HFFc6 (cell line): ENCODE results near the gene CD80. TPM values are rescaled to one million over a fixed set of nuclear protein-coding genes. Genes with fewer than 3 reads are reported as not detected.

Experiments used
- DNase-seq: peaks from one replicate; pipeline ENCODE4 v3.0.0-alpha.2; 2018
- H3K27ac Mint-ChIP-seq: 2 replicates; pipeline ENCODE4 v1.8.0; 2020; ENCODE audit warnings: mild to moderate bottlenecking, mixed read lengths
- H3K27me3 Mint-ChIP-seq: 2 replicates; pipeline ENCODE4 v1.8.0; 2021; ENCODE audit warnings: mild to moderate bottlenecking, moderate library complexity, mixed read lengths; ENCODE audit not compliant: insufficient read depth
- H3K36me3 Mint-ChIP-seq: 2 replicates; pipeline ENCODE4 v1.8.0; 2021; ENCODE audit warnings: low read depth, mixed read lengths
- H3K4me1 Mint-ChIP-seq: 2 replicates; pipeline ENCODE4 v1.8.0; 2020; ENCODE audit warnings: low read depth, mixed read lengths
- H3K4me3 Mint-ChIP-seq: 2 replicates; pipeline ENCODE4 v1.8.0; 2020; ENCODE audit warnings: mild to moderate bottlenecking, moderate library complexity, mixed read lengths
- H3K9me3 Mint-ChIP-seq: 2 replicates; pipeline ENCODE4 v1.8.0; 2020; ENCODE audit warnings: mild to moderate bottlenecking, mixed read lengths
- total RNA-seq, 6 experiments: library from RNA; stranded (reverse); fragmentation: NEBNext Ultra II Directional; extraction: Animal tissue kit (Norgen Biotek cat#: 25700); gene quantifications; 2 replicates in 1 of 6; 3 replicates in 5 of 6; pipeline ENCODE4 v1.2.3, GENCODE V29; 2021
- TF ChIP-seq, protein P1 (sequence below): fragments of 200-600 bp; sonication (generic); IDR thresholded peaks from 2 replicates; pipeline ENCODE4 v1.5.0; 2021; ENCODE audit warnings: antibody characterized with exemption, mild to moderate bottlenecking

The CD80 gene
- total RNA-seq, 6 experiments from 2014 or later = not detected

DNA sequence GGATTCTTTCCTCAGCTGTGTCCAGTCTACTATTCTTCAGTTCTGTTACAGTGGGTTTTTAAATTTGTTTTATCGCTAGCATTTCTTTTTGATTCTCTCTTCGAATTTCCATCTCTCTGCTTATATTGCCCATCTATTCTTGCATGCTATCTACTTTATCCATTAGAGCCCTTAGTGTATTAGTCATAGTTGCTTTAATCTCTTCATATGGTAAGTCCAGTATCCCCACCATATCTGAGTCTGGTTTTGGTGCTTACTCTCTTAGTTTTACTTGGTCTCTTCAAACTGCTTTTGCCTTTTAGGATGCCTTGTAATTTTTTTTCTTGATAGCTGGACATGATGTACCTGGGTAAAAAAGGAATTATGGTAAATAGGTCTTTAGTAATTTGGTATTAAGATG lies 52.0 kb downstream of the CD80 start:
- TF ChIP-seq, protein P1, sequence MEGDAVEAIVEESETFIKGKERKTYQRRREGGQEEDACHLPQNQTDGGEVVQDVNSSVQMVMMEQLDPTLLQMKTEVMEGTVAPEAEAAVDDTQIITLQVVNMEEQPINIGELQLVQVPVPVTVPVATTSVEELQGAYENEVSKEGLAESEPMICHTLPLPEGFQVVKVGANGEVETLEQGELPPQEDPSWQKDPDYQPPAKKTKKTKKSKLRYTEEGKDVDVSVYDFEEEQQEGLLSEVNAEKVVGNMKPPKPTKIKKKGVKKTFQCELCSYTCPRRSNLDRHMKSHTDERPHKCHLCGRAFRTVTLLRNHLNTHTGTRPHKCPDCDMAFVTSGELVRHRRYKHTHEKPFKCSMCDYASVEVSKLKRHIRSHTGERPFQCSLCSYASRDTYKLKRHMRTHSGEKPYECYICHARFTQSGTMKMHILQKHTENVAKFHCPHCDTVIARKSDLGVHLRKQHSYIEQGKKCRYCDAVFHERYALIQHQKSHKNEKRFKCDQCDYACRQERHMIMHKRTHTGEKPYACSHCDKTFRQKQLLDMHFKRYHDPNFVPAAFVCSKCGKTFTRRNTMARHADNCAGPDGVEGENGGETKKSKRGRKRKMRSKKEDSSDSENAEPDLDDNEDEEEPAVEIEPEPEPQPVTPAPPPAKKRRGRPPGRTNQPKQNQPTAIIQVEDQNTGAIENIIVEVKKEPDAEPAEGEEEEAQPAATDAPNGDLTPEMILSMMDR = no peak
- Mint-ChIP-seq H3K9me3 (no peaks in the 10 kb centered on the region), H3K4me3 (no peak overlapping the region), H3K36me3 (peaks cover 28% of the 10 kb centered on the region), H3K27ac (no peak overlapping the region), H3K4me1 (no peaks in the 10 kb centered on the region), H3K27me3 (peaks cover 2% of the 10 kb centered on the region)
- DNase-seq = no peak

DNA sequence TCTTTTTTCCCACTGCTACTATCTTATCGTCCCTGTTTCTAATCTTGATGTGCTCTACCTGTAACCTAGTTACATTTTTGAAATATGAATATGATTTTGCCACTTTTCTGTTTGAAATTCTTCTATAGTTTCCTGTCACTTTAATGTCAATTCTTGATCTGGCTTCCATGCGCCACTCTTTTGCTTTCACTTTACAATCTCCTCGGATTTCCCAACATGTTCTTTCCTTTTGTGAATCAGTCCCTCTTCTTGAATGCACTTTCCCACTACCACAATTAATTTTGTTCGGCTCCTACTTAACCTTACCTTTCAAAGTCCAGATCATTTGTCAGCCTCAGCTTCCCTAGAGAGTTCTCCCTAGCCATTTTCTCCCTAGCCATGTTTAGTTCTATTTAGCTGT lies 52.8 kb downstream of the CD80 start:
- Mint-ChIP-seq H3K36me3 (peaks cover 28% of the 10 kb centered on the region), H3K27me3 (peaks cover 2% of the 10 kb centered on the region), H3K27ac (no peak overlapping the region), H3K4me3 (no peak overlapping the region), H3K4me1 (no peaks in the 10 kb centered on the region), H3K9me3 (no peaks in the 10 kb centered on the region)
- TF ChIP-seq, protein P1 = no peak
- DNase-seq = no peak

DNA sequence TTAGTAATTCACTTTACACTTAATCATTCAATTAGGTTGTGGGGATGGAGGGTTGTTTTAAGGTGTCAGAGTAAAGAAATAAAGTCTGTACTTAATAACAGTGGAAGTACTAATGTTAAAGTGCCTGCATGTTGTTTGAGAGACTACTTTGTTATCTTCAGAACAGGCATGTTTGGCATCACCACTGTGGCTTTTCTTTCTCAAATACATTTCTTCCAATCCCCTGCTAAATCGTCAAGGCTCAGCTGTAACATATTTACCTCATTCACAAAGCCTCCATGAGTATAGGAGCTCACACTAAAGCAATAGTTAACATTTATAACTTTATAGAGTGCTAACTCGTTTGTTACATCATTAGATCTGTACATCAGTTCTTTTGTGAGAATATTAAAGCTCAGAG lies 58.5 kb downstream of the CD80 start:
- no peaks in the 10 kb centered on the region for H3K9me3 Mint-ChIP-seq
- no peaks in the 10 kb centered on the region for H3K27me3 Mint-ChIP-seq
- DNase-seq = no peak
- H3K4me1 Mint-ChIP-seq = peaks cover 32% of the 10 kb centered on the region
- H3K27ac Mint-ChIP-seq = peak overlapping the region; percentile 22
- TF ChIP-seq, protein P1 = no peak
- H3K4me3 Mint-ChIP-seq = peak overlapping the region; percentile 97; the same call in 1 of the 2 replicates
- peaks cover 14% of the 10 kb centered on the region for H3K36me3 Mint-ChIP-seq

DNA sequence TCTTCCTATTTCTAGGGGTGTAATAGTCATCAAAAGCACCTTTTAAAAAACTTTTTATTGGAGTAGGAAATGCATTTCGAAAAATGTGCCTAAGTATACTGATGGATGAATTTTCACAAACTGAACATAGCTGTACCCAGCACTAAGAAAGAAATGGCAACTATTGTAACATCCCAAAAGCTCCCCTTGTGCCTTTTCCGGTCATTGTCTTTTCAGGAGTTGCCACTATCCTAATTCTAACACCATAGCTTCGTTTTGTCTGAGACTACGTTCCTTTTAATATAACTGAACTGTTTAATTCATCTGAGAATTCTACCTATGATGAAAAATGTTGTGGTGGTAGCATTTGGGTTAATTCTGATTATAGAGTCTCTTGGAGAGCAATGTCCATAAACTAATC lies 59.1 kb downstream of the CD80 start:
- no peaks in the 10 kb centered on the region for H3K27me3 Mint-ChIP-seq
- TF ChIP-seq, protein P1 = no peak
- H3K36me3 Mint-ChIP-seq = peaks cover 10% of the 10 kb centered on the region
- peaks cover 32% of the 10 kb centered on the region for H3K4me1 Mint-ChIP-seq
- peak overlapping the region; percentile 97 for H3K4me3 Mint-ChIP-seq
- no peak for DNase-seq
- H3K27ac Mint-ChIP-seq = peak overlapping the region; percentile 22
- H3K9me3 Mint-ChIP-seq = no peaks in the 10 kb centered on the region

DNA sequence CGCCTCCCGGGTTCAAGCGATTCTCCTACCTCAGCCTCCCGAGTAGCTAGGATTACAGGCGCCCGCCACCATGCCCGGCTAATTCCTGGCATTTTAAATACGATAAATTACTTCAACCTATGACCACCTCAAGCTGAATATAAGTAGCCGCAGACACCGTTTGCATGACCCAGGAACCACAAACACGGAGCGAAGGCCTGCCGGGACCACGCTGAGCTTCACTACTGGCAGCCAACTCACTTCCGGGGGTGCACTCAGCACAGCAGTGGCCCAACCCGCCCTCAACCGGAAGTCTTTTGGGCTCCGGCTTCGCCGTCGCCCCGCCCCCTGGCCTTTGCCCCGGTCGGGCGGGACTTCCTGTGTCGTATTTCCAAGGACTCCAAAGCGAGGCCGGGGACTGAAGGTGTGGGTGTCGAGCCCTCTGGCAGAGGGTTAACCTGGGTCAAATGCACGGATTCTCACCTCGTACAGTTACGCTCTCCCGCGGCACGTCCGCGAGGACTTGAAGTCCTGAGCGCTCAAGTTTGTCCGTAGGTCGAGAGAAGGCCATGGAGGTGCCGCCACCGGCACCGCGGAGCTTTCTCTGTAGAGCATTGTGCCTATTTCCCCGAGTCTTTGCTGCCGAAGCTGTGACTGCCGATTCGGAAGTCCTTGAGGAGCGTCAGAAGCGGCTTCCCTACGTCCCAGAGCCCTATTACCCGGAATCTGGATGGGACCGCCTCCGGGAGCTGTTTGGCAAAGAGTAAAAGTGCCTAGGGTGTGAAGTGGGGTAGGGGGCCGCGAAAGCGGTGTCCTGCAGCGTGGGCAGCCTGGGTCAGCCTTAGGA lies 61.0 kb downstream of the CD80 start, which contains the start of gene TIMMDC1:
Gene TIMMDC1 (plus strand): TSS at position 362 of the 826 bp plus-strand sequence. CDS start 187 bp downstream, at position 549.
- H3K9me3 Mint-ChIP-seq = no peaks in the 10 kb centered on the region
- TF ChIP-seq, protein P1 = no peak
- peak; percentile 94 for DNase-seq
- peak within 1 kb of the TSS; percentile 97 for H3K27ac Mint-ChIP-seq
- H3K27me3 Mint-ChIP-seq = no peaks in the 10 kb centered on the region
- peaks cover 32% of the 10 kb centered on the region for H3K4me1 Mint-ChIP-seq
- H3K4me3 Mint-ChIP-seq = peak within 1 kb of the TSS; percentile 97
- H3K36me3 Mint-ChIP-seq = peaks cover under 1% of the 10 kb centered on the region
